Activated T-helper 1 cell treated with anti-CD3 and anti-CD28 coated beads, Interleukin-12 subunit alpha, Interleukin-12 subunit beta, Interleukin-2, Interleukin-4 antibody, amounts not matched to agents 30 ng/mL and 10 ng/mL and 1 ng/mL, durations not matched to agents 14 hours and 24 hours and 36 hours (primary cell): ENCODE results near the gene NSMCE1. TPM values are rescaled to one million over a fixed set of nuclear protein-coding genes. Genes with fewer than 3 reads are reported as not detected.

ENCODE experiments used
- total RNA-seq: library from RNA; stranded (reverse); gene quantifications from 2 replicates; pipeline ENCODE4 v1.2.3, GENCODE V29; 2022

The NSMCE1 gene
- total RNA-seq, 1 donor from 2014 or later = 134 TPM

Other genes starting within 250 kb of the NSMCE1 start
- gene C16orf82, start 201.8 kb downstream of the NSMCE1 start, total RNA-seq = not detected in 2 replicates
- 12.5 and 14.5 TPM in 2 replicates for gene KDM8, start 65.2 kb downstream of the NSMCE1 start, total RNA-seq
- 288 and 320 TPM in 2 replicates for gene IL4R, start 45.2 kb upstream of the NSMCE1 start, total RNA-seq
- 101 and 104 TPM in 2 replicates for gene IL21R, start 133.4 kb upstream of the NSMCE1 start, total RNA-seq